KG1 (cell line): ENCODE measurements around the gene PITPNC1.
A peak's percentile ranks its signal among the peaks of the same experiment; 100 is the strongest.
"Not testable (repeated sequence)": the region's sequence is repeated elsewhere in the genome, so short reads cannot be mapped to it uniquely, and the experiment has no call there.

Source experiments
- DNase-seq: peaks from one replicate; lab custom pipeline; 2025; lab: John Stamatoyannopoulos, UW

PITPNC1 gene

DNA sequence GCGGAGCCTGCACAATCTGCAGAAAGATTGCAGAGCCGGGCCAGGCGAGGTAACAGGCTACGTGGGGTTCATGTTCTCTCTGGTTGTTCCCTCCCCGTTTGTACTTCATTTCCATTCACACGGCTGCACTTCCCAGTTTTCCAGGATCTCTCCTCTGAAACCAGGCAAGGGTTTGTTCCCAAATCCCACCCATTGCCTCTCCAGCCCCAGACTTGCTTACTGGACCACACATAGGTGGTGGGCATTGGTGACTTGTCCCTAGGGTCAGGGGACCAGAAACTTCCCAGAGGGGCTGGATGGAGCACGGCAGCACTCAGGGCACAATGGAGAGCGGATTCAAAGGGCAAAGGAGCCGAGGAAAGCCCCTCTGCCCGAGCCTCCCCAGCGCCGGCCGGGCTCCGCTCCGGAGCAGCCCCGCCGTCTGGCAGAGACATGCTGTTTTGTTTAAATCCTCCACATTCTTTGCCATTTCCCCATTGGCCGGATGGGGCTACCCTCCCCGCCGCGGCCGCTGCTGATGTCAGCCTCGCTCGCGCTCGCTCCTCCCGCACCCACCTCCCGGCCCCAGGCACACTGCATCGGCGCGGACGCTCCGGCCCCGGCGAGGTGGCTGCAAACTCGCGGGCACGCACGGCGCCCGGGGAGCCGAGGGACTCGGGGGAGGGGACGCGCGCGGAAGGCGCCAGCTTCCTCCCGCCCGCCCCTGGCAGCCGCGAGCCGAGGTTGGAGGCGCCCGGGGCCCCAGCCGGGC, at the start of gene PITPNC1:
TSS of gene PITPNC1 (plus strand) at position 545 of the 751 bp plus-strand sequence.
- peak; percentile 58 for DNase-seq

DNA sequence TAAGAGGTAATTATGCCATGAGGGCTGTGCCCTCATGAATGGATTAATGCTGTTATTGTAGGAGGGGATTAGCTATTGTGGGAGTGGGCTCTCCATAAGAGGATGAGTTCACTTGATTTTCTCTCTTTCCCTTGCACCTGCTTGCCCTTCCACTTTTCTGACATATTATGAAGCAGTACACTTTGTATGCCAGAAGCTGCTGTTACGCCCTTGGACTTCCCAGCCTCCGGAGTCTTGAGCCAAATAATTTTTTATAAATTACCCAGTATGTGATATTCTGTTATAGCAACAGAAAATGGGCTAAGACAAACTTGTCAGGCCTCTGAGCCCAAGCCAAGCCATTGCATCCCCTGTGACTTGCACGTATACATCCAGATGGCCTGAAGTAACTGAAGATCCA, 49.1 kb upstream of the PITPNC1 start:
- no peak for DNase-seq

DNA sequence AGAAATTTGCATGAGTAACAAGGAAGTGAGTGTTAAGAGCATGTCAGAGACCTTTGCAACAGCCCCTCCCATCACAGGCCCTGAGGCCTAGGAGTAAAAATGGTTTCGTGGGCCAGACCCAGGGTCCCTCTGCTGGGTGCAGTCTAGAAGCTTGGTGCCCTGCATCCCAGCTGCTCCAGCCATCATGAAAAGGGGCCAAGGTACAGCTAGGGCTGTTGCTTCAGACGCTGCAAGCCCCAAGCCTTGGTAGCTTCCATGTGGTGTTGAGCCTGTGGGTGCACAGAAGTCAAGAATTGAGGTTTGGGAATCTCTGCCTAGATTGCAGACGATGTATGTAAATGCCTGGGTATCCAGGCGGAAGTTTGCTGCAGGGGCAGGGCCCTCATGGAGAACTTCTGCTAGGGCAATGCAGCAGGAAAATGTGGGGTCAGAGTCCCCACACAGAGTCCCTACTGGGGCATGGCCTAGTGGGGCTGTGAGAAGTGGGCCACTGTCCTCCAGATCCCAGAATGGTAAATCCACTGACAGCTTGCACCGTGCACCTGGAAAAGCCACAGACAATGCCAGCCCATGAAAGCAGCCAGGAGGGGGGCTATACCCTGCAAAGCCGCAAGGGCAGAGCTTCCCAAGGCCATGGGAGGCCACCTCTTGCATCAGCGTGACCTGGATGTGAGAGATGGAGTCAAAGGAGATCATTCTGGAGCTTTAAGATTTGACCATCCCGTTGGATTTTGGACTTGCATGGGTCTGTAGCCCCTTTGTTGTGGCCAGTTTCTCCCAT, 45.5 kb upstream of the PITPNC1 start:
- DNase-seq: not testable (repeated sequence)

DNA sequence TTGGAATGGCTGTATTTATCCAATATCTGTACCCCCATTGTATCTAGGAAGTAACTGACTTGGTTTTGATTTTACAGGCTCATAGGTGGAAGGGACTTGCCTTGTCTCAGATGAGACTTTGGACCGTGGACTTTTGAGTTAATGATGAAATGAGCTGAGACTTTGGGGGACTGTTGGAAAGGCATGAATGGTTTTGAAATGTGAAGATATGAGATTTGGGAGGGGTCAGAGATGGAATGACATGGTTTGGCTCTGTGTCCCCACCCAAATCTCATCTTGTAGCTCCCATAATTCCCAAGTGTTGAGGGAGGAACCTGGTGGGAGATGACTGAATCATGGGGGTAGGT, 44.9 kb upstream of the PITPNC1 start:
- DNase-seq: not testable (repeated sequence)

DNA sequence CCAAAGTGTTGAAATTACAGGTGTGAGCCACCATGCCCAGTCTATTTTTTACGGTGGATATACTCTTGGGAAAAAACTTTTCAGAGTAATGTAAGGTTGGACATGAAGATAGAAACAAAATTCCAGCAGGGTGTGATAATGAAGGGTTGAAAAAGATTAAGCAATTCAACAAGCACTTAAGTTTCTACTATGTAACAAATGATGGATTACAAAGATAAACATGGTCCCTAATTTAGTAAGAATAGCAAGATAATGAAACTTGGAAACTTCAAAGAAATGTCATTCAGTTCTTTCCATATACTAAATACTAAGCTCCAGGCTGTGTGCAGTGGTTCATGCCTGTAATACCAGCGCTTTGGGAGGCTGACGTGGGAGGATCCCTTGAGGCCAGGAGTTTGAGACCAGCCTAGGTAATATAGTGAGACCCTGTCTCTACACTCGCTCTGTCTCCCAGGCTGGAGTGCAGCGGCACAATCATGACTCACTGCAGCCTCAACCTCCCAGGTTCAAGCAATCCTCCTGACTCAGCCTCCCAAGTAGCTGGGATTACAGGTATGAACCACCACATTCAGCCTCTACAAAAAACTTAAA, 41.7 kb upstream of the PITPNC1 start:
- no peak for DNase-seq

DNA sequence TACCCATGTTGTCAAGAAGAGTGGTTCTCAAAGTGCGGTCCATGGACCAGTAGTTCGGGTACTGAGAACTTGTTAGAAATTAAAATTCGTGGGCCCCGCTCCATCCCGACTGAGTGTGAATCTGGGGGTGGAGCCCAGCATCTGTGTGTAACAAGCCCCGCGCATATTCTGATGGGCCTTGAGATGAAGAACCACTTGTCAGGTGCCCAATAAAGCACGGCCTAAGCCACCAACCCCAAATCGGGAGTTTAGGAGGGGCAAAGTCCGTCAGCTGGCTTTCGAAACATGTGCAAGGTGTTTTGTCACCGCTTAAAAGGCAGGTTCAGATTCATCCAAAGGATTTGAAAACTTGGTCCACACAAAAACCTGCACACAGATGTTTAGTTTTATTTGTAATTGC, 40.2 kb upstream of the PITPNC1 start:
- DNase-seq: no peak

DNA sequence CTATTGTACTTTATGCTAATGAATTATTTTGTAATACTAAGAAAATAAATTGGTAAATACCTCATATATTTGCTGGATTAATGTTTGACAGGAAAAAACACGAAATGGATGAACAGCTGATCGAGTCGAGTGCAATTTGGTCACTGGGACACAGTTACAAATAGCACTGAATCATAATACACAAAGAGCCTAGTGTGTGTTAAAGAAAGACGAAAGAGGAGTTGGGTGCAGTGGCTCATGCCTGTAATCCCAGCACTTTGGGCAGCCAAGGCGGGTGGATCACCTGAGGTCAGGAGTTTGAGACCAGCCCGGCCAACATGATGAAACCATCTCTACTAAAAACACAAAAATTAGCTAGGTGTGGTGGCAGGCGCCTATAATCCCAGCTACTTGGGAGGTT, 38.7 kb upstream of the PITPNC1 start:
- not testable (repeated sequence) for DNase-seq

DNA sequence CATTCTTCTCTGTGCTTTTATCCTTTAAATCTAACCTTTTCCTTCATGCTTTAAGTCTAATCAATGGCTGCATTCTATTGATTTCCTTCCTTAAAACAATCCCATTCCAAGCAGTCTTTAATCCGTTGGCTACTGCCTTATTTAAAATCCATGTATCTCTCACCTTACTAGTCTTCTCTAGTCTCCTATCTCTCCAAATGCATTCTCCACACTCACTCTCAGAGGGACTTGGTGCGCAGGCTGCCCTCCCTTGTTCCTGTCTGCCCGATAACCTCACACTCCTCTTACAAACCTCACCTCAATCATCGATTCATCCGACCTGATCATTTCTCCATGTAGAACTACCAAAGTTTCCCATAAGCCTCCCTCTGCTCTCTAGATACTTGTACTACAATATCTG, 33.8 kb upstream of the PITPNC1 start:
- no peak for DNase-seq

DNA sequence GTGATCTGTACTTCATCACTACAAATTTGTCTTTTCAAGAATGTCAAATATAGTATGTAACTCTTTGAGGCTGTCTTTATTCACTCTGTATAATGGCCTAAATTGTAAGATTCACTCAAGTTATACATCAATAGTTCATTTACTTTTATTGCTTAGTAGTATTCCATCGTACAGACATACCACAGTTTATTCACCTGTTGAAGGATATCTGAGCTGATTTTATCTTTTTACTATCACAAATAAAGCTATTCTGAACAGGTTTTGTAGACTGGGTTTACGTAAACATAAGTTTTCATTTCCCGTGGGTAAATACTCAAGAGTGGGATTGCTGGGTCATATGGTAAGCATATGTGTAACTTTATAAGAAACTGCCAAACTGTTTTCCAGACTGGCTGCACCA, 29.3 kb upstream of the PITPNC1 start:
- no peak for DNase-seq

DNA sequence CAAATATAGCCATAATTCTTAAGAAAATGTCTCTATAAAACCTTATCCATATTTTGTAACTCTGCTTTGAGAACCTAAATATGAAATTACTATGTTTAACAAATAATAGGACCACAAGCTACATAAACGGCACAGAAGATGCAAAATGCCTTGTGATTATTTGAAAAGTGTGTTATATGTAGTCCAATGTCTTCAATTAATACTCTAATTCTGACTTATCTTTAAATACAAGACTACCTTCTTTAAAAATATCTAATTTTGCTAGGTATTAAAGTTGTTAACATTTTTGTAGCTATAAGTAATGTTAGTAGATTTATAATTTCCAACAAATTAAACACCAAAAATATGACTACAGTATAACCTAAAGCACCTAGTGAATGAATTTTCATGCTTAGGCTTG, 27.7 kb upstream of the PITPNC1 start:
- DNase-seq: no peak

DNA sequence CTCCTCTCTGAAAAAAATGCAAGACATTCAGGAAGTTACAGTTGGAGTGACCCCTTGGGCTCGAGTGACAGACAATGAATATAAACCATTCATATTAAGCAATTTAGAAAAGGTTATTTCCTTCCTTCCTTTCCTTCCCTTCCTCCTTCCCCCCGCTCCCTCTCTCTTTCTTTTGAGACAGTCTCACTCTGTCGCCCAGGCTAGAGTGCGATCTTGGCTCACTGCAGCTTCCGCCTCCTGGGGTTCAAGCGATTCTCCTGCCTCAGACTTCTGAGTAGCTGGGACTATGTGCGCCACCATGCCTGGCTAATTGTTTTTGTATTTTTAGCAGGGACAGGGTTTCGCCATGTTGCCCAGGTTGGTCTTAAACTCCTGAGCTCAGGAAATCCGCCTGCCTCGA, 23.9 kb upstream of the PITPNC1 start:
- DNase-seq: no peak

DNA sequence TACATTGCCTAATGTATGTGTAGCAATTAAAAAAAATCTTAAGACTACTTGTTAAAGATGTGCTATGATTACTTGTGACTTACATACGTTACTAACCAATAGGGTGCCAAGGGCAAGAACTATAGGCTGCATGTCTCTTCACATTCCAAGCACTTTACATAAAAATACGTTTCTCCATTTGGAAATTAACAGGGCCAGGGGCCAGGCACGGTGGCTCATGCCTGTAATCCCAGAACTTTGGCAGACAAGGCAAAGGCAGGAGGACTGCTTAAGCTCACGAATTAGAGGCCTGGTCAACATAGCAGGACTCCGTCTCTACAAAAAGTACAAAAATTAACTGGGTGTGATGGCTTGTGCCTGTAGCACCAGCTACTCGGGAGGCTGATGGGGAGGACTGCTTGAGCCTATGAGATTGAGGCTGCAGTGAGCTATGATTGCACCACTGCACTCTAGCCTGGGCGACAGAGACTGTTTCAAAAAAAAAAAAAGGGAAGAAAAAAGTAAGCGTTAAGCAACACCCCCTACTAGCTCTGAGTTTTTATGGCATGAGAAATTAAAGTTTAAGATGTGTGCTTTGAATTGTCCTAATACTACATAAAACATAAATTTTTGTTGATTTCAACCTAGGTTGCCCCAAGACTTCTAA, 23.0 kb upstream of the PITPNC1 start:
- DNase-seq: no peak

DNA sequence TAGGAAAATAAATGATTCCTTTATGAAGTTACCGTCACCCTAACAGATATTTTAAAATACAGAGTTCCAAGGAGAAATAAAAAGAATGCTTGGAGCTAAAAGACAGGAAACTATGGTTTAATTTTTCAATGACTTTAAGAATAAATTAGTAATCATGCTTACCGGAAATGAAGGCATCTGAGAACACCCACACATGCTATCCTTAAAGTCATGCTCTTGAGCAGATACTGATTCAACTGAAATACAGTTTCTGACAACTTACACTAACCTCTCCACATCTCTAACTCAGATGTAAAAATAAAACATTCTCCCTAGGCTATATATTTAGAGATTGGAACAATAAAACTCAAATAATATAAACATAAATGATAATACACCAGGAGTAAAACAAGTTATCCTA, 18.5 kb upstream of the PITPNC1 start:
- DNase-seq: no peak

DNA sequence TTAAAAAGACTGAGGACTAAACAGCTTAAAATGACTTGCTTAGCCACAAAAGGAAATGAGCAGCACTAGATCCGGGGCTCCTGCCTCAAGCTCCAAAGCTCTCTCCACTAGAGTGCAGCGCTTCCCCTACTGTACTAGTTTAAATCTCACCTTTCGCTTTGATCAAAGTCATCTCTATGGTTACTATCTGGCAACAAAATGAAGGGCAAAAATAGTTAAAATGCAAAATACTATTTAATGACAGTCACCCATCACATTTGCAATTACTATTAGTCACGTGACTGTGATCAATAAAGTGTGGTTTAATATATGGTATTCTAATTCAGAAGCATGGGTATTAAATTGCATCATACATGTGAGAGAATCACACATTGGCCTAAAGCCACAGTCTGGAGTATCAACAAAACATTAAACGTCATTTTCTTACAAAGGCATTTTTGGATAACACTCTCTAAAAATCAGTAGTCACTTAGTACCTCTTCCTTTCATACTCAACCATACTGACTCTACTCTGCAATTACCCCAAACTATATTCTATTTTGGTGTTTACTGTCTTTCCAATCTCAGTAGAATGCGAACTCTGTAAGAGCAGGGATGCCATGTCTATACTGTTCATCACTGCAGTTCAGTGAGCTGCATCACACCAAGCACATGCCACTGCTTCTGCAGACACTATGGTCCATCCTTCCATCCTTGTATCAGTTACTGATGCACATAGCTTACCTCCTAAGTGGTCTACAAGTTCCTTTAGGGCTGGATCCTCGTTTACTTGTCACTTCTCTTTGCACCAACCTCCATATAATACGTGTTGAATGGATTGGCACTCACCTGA, 16.9 kb upstream of the PITPNC1 start:
- peak; percentile 23 for DNase-seq

DNA sequence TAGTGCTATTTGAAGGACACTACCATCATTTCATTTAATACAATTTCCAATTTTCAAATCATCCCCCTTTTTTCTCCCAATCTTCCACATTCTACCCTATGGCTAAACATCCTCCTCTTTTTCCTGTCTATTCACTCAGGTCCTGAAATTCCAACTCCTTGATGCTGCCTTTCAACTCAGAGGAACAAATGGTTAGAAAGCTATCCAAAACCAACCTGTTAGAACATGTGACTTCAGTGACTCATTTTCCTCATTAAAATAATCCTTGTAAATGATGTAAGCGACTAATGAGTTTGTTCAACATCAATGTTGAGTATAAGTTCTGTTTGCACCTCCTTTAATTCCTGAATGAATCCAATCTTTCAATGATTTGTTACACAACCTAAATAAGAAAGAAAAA, 16.2 kb upstream of the PITPNC1 start:
- no peak for DNase-seq

DNA sequence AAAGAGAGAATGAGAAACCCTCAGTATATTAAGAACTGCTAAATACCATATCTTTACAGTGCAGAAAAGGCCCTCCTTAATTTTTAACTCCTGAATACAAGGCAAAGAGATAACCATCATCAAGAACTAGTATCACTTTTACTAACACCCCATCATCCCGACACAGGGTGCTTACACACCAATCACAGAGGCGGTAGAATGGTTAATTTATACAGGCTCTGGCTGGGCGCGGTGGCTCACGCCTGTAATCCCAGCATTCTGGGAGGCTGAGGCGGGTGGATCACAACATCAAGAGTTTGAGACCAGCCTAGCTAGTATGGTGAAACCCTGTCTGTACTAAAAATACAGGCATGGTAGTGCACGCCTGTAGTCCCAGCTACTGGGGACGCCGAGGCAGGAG, 14.9 kb upstream of the PITPNC1 start:
- no peak for DNase-seq

DNA sequence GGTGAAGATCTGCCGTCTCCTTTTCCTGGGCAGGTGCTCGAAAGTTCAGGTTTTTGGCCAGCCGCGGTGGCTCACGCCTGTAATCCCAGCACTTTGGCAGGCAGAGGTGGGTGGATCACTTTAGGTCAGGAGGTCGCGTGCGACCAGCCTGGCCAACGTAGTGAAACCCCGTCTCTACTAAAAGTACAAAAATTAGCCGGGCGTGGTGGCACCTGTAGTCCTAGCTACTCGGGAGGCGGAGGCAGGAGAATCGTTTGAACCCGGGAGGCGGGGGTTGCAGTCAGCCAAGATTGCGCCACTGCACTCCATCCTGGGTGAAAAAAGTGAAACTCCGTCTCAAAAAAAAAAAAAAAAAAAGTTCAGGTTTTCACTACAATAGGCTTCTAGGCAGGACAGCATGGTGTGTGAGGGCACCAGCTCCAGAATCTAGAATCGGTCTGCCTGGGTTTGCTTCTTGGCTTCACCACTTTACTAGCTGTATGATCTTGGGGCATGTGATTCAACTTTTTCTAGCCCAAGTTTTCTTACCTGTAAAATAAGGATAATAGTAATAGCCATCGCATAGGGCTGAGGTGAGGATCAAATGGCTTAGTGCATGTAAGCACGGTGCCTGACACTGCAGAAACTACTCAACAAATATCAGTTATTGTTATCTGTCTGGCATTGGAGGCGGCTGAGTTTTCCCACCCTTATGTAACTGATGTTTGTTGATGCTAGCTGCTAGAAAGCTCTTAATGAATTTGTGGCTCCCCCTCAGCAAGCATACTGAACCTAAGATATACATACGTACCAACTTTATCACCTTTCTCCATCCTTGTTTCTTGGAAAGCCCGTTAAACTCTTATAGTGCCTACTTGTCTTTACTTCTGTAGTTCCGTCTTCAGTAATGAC, 12.0 kb upstream of the PITPNC1 start:
- DNase-seq: no peak

DNA sequence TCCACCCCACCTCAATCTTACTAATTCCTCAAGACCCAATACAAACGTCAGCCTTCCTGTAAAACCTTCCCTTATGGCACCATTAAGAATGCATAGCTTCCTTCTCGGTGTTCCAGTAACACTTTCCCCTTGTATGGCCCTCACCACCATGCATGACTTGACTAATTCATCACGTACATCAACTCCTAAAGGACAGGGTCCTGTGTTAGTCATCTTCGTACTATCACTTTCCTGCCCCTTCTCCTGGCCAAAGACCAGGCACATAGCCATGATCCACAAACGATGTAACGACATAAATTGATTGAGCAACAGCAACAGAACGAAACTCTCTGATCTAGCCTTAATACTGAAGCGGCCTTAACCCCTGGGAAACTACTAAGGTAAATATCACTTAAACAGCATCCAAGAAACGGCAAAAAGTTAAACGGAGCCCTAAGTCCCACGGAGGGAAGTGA, 11.3 kb upstream of the PITPNC1 start:
- no peak for DNase-seq

DNA sequence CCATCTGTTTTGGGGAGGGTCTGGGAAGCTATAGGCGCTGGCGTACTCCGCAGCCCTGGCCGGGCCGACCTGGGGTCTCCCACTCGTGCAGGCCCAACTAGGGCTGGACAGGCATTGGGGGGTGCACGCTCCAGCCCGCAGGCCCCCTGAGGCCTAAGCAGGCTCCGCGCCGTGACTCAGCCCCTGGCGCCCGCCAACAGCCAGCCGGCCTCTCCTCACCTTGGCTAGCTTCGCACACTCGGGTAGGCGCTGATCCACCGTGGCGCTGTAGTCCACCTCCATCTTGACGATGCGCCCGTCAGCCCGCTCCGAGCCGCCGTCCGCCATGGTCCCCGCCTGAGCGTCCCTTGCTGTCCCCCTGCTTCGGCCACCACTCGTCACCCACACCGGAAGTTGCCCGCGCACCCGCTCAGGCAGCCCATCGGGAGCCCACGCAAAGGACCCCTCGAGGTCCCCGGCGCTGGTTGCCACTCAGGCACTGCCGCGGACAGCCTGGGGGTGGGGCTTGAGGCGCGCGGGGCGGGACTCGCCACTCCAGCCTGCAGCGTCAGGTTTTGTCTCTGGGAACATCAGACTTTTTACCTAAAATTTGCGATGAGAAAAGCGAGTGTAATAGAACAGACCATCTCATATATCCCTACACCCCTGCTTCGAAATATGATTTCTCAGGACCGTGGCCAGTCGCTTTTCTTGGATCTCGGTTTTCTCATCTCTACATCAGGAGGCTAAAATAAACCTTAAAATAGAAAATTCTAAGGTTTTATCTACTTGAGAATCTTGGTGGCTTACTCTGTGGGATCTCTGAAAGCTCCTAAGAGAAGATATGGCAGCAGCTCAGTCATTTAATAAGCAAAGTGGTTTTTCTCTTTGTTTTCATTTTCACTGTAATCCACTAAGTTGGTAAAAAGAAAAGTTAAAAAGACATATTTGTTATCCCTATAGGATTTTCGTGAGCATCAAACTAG, 10.6 kb upstream of the PITPNC1 start, which contains the start of gene PSMD12:
TSS of gene PSMD12 (minus strand) at position 385 of the 965 bp plus-strand sequence. CDS start at position 327, 58 bp downstream.
- peak; percentile 74 for DNase-seq
